OCI-M2 (cell line): ENCODE results near the gene NACAD.

Experiments
- DNase-seq: peaks from one replicate; lab custom pipeline; 2025; ENCODE audit not compliant: unreplicated experiment; lab: John Stamatoyannopoulos, UW

NACAD gene

GRCh38 chr7:45092100-45092930 lies 3.5 kb upstream of the NACAD start:
- DNase-seq: no peak

- DNase-seq: no peak
Measured at GRCh38 chr7:45089341-45089891, 647 bp upstream of the NACAD start.

- no peak for DNase-seq
Measured at GRCh38 chr7:45088146-45088701, 545 bp downstream of the NACAD start.

- DNase-seq: no peak
Measured at GRCh38 chr7:45087301-45088145, 1.2 kb downstream of the NACAD start.

- no peak for DNase-seq
Measured at GRCh38 chr7:45086331-45087065, 2.3 kb downstream of the NACAD start.

- DNase-seq: no peak
Measured at GRCh38 chr7:45085619-45086200, 3.1 kb downstream of the NACAD start.

GRCh38 chr7:45084901-45085618 lies 3.7 kb downstream of the NACAD start:
- DNase-seq: no peak

GRCh38 chr7:45084336-45084735 lies 4.4 kb downstream of the NACAD start:
- DNase-seq: no peak

- no peak for DNase-seq
Measured at GRCh38 chr7:45082831-45083331, 5.9 kb downstream of the NACAD start.

- no peak for DNase-seq
Measured at GRCh38 chr7:45082031-45082830, 6.5 kb downstream of the NACAD start.

- no peak for DNase-seq
Measured at GRCh38 chr7:45081670-45081974, 7.1 kb downstream of the NACAD start.

GRCh38 chr7:45080958-45081669 lies 7.7 kb downstream of the NACAD start:
- no peak for DNase-seq

- DNase-seq: no peak
Measured at GRCh38 chr7:45080265-45080957, 8.4 kb downstream of the NACAD start.

- no peak for DNase-seq
Measured at GRCh38 chr7:45078125-45078681, 10.6 kb downstream of the NACAD start.

- no peak for DNase-seq
Measured at GRCh38 chr7:45077579-45077978, 11.2 kb downstream of the NACAD start.

- DNase-seq: no peak
Measured at GRCh38 chr7:45076946-45077345, 11.8 kb downstream of the NACAD start.
